ENCODE data around the gene LSMEM2. TPM values are rescaled to one million over a fixed set of nuclear protein-coding genes. Genes with fewer than 3 reads are reported as not detected.

Gene LSMEM2
- total and polyA plus RNA-seq, 2 experiments from 2014 or later: 0.59 to 0.86 TPM

DNA sequence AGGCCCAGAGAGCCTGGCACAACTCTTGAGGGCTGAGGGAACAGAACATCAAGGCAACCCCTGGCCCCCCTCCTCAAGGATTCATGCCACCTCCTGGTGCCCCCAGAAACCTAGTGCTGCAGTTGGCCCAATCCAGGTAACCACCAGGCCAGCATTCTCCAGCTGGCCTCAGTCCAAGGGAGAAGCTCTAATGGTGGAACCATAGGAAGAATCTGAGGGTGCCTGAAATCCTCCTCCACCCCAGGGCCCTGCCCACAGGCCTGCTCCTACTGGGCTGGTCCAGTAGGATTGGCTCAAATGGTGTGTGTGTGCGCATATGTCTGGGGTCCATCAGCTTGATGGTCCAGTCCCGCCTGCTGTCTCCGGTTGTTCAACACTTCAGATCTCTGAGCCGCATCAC lies 35.9 kb downstream of the LSMEM2 start:
- TF ChIP-seq, protein P1, sequence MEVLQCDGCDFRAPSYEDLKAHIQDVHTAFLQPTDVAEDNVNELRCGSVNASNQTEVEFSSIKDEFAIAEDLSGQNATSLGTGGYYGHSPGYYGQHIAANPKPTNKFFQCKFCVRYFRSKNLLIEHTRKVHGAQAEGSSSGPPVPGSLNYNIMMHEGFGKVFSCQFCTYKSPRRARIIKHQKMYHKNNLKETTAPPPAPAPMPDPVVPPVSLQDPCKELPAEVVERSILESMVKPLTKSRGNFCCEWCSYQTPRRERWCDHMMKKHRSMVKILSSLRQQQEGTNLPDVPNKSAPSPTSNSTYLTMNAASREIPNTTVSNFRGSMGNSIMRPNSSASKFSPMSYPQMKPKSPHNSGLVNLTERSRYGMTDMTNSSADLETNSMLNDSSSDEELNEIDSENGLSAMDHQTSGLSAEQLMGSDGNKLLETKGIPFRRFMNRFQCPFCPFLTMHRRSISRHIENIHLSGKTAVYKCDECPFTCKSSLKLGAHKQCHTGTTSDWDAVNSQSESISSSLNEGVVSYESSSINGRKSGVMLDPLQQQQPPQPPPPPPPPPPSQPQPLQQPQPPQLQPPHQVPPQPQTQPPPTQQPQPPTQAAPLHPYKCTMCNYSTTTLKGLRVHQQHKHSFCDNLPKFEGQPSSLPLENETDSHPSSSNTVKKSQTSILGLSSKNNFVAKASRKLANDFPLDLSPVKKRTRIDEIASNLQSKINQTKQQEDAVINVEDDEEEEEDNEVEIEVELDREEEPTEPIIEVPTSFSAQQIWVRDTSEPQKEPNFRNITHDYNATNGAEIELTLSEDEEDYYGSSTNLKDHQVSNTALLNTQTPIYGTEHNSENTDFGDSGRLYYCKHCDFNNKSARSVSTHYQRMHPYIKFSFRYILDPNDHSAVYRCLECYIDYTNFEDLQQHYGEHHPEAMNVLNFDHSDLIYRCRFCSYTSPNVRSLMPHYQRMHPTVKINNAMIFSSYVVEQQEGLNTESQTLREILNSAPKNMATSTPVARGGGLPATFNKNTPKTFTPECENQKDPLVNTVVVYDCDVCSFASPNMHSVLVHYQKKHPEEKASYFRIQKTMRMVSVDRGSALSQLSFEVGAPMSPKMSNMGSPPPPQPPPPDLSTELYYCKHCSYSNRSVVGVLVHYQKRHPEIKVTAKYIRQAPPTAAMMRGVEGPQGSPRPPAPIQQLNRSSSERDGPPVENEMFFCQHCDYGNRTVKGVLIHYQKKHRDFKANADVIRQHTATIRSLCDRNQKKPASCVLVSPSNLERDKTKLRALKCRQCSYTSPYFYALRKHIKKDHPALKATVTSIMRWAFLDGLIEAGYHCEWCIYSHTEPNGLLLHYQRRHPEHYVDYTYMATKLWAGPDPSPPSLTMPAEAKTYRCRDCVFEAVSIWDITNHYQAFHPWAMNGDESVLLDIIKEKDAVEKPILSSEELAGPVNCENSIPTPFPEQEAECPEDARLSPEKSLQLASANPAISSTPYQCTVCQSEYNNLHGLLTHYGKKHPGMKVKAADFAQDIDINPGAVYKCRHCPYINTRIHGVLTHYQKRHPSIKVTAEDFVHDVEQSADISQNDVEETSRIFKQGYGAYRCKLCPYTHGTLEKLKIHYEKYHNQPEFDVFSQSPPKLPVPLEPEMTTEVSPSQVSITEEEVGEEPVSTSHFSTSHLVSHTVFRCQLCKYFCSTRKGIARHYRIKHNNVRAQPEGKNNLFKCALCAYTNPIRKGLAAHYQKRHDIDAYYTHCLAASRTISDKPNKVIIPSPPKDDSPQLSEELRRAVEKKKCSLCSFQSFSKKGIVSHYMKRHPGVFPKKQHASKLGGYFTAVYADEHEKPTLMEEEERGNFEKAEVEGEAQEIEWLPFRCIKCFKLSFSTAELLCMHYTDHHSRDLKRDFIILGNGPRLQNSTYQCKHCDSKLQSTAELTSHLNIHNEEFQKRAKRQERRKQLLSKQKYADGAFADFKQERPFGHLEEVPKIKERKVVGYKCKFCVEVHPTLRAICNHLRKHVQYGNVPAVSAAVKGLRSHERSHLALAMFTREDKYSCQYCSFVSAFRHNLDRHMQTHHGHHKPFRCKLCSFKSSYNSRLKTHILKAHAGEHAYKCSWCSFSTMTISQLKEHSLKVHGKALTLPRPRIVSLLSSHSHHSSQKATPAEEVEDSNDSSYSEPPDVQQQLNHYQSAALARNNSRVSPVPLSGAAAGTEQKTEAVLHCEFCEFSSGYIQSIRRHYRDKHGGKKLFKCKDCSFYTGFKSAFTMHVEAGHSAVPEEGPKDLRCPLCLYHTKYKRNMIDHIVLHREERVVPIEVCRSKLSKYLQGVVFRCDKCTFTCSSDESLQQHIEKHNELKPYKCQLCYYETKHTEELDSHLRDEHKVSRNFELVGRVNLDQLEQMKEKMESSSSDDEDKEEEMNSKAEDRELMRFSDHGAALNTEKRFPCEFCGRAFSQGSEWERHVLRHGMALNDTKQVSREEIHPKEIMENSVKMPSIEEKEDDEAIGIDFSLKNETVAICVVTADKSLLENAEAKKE (CRISPR knock-in tag; IDR thresholded peaks at IDR 0.05): no peak
- Mint-ChIP-seq H3K36me3 (ENCODE audit: low read depth) (peaks cover 66% of the 10 kb centered on the region), H3K27me3 (ENCODE audit: insufficient read depth, low read depth, poor library complexity) (peaks cover 7% of the 10 kb centered on the region), H3K4me3 (no peak overlapping the region), H3K4me1 (peaks cover 14% of the 10 kb centered on the region), H3K9me3 (peaks cover 24% of the 10 kb centered on the region), H3K27ac (no peak overlapping the region)
- Histone ChIP-seq H3K36me3 (ENCODE audit: insufficient read depth) (peaks cover 8% of the 10 kb centered on the region), H3K4me3 (no peak overlapping the region), H3K27ac (ENCODE audit: low read depth) (no peak overlapping the region), H3K79me2 (replicated peaks; ENCODE audit: insufficient read depth) (peaks cover 15% of the 10 kb centered on the region), H3F3A (replicated peaks; ENCODE audit: low read depth) (0 out of 2 replicates have a peak, but pooled peaks cover 6% of the 10 kb centered on the region), H4K20me1 (replicated peaks; ENCODE audit: insufficient read depth) (peaks cover under 1% of the 10 kb centered on the region; the same call in 1 of the 2 replicates), H3K4me1 (ENCODE audit: insufficient read depth) (no peaks in the 10 kb centered on the region; the same call in 1 of the 2 replicates), H3K9me2 (ENCODE audit: insufficient read depth) (no peaks in the 10 kb centered on the region), H2AFZ (no peak overlapping the region), H3K4me2 (no peak overlapping the region), H3K27me3 (ENCODE audit: insufficient read depth) (no peaks in the 10 kb centered on the region)
- no peak for ATAC-seq
- DNase-seq (ENCODE audit: low spot score): no peak

DNA sequence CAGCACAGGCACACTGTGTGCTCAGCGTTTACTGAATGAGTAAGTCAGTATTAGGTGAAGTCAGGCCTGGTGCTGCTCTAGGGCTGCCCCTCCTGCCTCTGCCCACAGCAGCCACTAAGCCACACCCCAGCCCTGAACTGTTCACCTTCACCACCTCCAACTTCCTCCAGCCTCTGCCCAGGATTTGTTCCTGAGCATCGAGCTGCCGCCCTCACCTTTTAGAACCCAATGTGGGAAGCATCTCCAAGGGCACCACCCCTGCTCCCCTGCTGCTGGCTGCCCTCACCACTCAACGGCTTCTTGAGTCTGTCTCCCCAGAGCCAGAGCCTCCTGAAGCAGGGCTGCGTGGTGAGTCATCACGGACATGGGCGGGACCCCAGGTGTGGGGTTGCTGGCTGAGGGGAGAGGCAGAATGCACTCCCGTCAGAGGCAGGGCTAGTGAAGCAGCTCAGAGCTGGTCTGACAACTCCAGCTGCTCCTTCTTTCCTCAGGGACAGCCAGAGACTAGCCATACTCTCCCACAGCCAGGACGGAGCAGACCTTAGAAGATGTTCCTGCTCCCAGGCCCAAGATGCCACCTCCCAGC lies 37.9 kb downstream of the LSMEM2 start:
- Mint-ChIP-seq H3K4me3 (no peak overlapping the region), H3K4me1 (peaks cover 20% of the 10 kb centered on the region), H3K9me3 (peaks cover 16% of the 10 kb centered on the region), H3K36me3 (ENCODE audit: low read depth) (peaks cover 65% of the 10 kb centered on the region), H3K27me3 (ENCODE audit: insufficient read depth, low read depth, poor library complexity) (peaks cover 5% of the 10 kb centered on the region), H3K27ac (no peak overlapping the region; the same call in 1 of the 2 replicates)
- Histone ChIP-seq H3K27me3 (ENCODE audit: insufficient read depth) (no peaks in the 10 kb centered on the region), H3K27ac (ENCODE audit: low read depth) (no peak overlapping the region), H3K4me1 (ENCODE audit: insufficient read depth) (peaks cover 6% of the 10 kb centered on the region; the same call in 1 of the 2 replicates), H4K20me1 (replicated peaks; ENCODE audit: insufficient read depth) (peaks cover 5% of the 10 kb centered on the region; the same call in 1 of the 2 replicates), H3K4me2 (no peak overlapping the region), H3K4me3 (no peak overlapping the region), H3K9me2 (ENCODE audit: insufficient read depth) (no peaks in the 10 kb centered on the region), H3K36me3 (ENCODE audit: insufficient read depth) (peaks cover 8% of the 10 kb centered on the region), H3F3A (replicated peaks; ENCODE audit: low read depth) (peaks cover 10% of the 10 kb centered on the region; the same call in 1 of the 2 replicates), H2AFZ (no peak overlapping the region), H3K79me2 (replicated peaks; ENCODE audit: insufficient read depth) (peaks cover 26% of the 10 kb centered on the region)
- ATAC-seq (no peak), DNase-seq (ENCODE audit: low spot score) (no peak)
- TF ChIP-seq POLR2AphosphoS5 (IDR thresholded peaks at IDR 0.05; ENCODE audit: low read depth) (no peak), ZNF114 (CRISPR knock-in tag; IDR thresholded peaks at IDR 0.05) (no peak), STAT1 (IDR thresholded peaks at IDR 0.05; ENCODE audit: unreplicated experiment) (no peak), JUNB (IDR thresholded peaks at IDR 0.05; ENCODE audit: unreplicated experiment) (no peak), ZNF331 (CRISPR knock-in tag; IDR thresholded peaks at IDR 0.05; ENCODE audit: low read depth) (no peak)
- TF ChIP-seq, protein P2, sequence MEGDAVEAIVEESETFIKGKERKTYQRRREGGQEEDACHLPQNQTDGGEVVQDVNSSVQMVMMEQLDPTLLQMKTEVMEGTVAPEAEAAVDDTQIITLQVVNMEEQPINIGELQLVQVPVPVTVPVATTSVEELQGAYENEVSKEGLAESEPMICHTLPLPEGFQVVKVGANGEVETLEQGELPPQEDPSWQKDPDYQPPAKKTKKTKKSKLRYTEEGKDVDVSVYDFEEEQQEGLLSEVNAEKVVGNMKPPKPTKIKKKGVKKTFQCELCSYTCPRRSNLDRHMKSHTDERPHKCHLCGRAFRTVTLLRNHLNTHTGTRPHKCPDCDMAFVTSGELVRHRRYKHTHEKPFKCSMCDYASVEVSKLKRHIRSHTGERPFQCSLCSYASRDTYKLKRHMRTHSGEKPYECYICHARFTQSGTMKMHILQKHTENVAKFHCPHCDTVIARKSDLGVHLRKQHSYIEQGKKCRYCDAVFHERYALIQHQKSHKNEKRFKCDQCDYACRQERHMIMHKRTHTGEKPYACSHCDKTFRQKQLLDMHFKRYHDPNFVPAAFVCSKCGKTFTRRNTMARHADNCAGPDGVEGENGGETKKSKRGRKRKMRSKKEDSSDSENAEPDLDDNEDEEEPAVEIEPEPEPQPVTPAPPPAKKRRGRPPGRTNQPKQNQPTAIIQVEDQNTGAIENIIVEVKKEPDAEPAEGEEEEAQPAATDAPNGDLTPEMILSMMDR (conservative IDR thresholded peaks at IDR 0.05; ENCODE audit: low read depth in 2 of 2): no peak
- TF ChIP-seq, protein P3, sequence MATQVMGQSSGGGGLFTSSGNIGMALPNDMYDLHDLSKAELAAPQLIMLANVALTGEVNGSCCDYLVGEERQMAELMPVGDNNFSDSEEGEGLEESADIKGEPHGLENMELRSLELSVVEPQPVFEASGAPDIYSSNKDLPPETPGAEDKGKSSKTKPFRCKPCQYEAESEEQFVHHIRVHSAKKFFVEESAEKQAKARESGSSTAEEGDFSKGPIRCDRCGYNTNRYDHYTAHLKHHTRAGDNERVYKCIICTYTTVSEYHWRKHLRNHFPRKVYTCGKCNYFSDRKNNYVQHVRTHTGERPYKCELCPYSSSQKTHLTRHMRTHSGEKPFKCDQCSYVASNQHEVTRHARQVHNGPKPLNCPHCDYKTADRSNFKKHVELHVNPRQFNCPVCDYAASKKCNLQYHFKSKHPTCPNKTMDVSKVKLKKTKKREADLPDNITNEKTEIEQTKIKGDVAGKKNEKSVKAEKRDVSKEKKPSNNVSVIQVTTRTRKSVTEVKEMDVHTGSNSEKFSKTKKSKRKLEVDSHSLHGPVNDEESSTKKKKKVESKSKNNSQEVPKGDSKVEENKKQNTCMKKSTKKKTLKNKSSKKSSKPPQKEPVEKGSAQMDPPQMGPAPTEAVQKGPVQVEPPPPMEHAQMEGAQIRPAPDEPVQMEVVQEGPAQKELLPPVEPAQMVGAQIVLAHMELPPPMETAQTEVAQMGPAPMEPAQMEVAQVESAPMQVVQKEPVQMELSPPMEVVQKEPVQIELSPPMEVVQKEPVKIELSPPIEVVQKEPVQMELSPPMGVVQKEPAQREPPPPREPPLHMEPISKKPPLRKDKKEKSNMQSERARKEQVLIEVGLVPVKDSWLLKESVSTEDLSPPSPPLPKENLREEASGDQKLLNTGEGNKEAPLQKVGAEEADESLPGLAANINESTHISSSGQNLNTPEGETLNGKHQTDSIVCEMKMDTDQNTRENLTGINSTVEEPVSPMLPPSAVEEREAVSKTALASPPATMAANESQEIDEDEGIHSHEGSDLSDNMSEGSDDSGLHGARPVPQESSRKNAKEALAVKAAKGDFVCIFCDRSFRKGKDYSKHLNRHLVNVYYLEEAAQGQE (IDR thresholded peaks at IDR 0.05; ENCODE audit: unreplicated experiment): no peak

Measured in GM23338 (cell line).